Activated CD4-positive, alpha-beta T cell treated with anti-CD3 and anti-CD28 coated beads, Interleukin-2, amount 50 U/mL, for 48 hours (primary cell): ENCODE results near the gene CTSV.
A peak's percentile ranks its signal among the peaks of the same experiment; 100 is the strongest.
"Not testable (repeated sequence)": the region's sequence is repeated elsewhere in the genome, so short reads cannot be mapped to it uniquely, and the experiment has no call there.

ENCODE experiments used
- DNase-seq, 2 experiments: peaks; one replicate each; pipeline ENCODE4 v3.0.0-alpha.2; 2020

Gene CTSV

GRCh38 chr9:97038611-97039513 is at the start of gene CTSV:
Gene CTSV, minus strand, starts transcription at chr9:97039142. Its CDS starts 1,099 bp downstream, at chr9:97038043.
- DNase-seq: peak; percentile 85 to 88

- DNase-seq: not testable (repeated sequence)
These were observed 48.8 kb upstream of the CTSV start for GRCh38 chr9:97087668-97088215.

DNA sequence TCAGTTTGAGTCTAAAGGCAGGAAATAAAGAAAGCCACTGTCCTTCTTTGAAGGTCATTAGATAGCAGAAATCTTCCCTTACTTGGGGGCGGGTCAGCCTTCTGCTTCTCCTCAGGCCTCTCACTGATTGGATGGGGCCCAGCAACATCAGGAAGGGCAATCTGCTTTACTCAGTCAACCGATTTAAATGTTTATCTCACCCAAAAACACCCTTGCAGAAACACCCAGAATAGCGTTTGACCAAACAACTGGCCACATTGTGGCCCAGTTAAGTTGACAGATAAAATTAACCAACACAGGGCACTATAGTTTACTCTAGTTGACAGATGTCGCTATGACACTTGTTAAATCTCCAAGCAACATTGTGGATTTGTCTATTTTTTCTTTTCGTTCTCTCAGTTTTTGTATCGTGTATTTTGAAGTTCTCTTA is 45.6 kb upstream of the CTSV start:
- not testable (repeated sequence) for DNase-seq

GRCh38 chr9:97078362-97078761 is 39.4 kb upstream of the CTSV start:
- DNase-seq: no peak

- no peak for DNase-seq
These were observed 38.7 kb upstream of the CTSV start for GRCh38 chr9:97077452-97078295.

DNA sequence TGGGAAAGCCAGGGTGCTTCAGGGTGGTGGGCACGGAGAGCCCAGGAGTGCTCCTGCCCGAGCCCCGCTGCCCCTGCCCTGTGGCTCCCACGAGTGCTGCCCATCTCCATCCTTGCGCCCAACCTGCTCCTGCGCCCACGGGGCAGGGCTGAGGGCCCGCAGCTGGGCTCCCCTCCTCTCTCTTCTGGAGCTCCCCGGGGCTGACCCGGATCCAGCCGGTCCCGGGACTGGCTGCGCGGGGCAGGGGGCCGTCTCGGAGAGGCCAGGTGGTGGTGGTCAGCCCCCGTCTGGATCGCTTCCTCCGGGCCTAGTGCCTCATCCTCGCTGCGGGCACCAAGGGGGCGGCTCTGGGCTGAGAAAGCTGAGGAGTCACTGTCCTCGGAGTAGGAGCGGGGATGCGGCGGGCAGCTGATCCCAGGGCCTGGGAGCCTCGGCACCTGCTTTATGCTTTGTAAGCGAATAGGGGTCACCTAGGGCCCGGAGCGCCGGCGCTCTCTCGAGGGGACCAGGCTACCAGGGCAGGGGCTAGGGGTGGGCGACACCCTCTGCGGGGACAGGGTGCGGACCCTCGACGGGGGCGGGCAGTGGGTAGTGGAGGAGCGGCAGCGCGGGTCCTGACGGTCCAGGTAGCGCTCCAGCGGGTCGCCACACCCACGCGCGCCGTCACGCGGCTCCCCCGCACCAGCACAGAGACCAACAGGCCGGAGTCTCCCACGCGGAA is 37.9 kb upstream of the CTSV start:
- not testable (repeated sequence) for DNase-seq

DNA sequence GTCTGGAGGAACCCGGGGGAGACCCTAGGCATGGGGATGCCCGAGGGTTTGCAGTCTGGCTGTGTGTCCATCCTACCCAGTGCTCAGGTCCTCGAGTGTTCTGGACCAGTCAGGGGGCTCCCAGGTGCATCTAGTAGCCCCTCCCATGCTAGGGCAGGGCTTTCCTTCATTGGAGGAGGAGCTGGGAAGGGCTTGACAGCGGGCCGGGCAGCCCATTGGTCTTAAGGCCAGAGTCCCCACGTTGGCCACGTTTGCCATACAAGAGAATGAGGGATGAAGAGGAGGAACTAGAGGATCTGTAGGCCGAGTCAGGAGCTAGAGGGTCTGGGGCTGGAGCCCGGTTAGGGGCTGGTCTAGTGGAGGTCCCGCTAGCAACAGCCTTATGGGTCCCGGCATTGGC is 37.3 kb upstream of the CTSV start:
- DNase-seq: no peak

DNA sequence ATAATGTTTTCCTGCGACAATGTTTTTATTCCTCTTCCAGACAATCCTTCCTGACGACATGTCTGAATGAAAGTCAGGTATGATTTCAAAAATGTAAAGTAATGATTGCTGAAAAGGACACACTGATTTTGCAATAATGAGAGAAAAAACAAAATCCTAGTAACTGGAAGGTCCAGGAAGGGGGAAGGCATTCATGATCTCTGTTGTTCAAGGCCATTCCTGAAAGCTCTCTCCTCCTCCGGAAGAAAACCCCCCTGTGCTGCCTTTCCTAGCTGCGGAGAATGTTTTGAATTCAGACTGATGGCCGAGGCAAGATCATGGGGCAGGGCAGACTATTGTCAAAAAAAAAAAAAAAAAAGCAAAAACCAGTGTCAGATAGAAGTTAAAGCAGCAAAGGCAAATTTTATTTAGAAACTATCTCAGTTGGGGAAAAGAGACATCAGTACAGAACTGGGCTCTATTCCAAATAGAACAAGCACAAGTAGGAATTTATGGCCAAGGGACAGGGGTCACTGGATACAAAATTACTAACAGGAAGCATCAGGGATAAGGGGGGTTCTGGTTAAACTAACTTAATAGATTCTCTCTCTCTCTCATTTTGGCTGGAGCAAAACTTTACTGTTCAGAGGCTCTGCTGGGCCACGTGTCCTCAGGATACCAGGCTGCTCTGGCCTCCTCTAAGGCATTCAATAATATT is 36.5 kb upstream of the CTSV start:
- no peak for DNase-seq

- no peak for DNase-seq
These were observed 34.6 kb upstream of the CTSV start for GRCh38 chr9:97073506-97073905.

GRCh38 chr9:97072285-97072776 is 33.4 kb upstream of the CTSV start:
- no peak for DNase-seq

DNA sequence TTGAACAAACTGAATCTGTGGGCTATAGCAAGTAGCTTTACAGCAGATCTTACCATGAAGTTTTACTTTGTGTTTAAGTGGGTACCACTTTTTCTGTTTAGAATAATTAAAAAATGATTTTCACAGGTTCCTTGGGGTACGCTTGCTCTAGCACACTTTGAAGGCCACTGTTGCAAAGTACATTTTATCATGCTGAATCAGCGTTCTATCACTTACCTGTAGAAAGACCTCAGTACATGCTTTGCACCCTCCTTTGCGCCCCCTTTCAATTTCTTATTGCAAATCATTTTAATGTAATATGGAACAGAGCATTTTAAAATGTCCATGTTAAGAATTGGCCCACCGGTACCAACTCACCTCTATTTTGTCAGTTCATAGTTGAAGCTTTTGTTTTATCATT is 31.4 kb upstream of the CTSV start:
- DNase-seq: not testable (repeated sequence)

DNA sequence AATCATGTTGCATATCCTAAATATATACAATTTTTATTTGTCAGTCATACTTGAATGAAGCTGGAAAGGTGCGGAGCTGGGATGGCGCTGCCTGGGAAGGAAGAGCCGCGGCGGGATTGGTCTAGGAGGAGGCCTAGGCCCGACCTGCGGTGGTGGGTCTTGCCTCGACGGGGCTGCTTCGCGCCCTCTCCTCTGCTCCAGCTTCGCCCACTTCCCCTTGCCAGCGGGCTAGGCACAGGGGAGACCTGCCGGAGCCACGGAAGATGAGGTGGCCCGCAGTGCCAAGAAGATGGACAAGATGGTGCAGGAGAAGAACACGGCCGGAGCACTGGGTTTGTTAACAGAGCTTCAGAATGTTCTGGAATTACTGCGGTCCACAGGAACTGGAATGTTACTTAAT is 28.5 kb upstream of the CTSV start:
- DNase-seq: no peak

GRCh38 chr9:97064176-97064575 is 25.2 kb upstream of the CTSV start:
- DNase-seq: no peak

GRCh38 chr9:97060796-97061195 is 21.9 kb upstream of the CTSV start:
- DNase-seq: no peak

- DNase-seq: no peak
These were observed 20.7 kb upstream of the CTSV start for GRCh38 chr9:97059626-97060025.

DNA sequence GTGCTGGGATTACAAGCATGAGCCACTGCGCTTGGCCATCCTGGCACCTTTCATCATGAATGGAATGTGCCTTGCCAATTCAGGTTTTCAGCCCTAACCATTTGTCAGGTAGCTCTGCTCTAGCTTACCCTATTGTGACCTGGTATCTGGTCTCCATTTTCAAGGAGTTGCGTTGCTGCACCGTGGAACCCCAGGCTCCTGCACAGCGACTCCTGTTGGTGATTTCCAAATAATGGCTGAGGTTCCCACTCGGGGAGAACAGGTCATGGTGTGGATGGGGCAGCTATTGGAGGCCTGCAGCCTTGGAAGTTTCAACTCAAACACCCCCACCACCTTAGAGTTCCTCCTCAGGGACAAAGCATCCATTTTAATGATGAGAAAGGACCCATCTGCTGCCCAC is 18.7 kb upstream of the CTSV start:
- DNase-seq: no peak

- DNase-seq: not testable (repeated sequence)
These were observed 16.9 kb upstream of the CTSV start for GRCh38 chr9:97055891-97056290.

- DNase-seq: no peak
These were observed 14.8 kb upstream of the CTSV start for GRCh38 chr9:97053717-97054116.

DNA sequence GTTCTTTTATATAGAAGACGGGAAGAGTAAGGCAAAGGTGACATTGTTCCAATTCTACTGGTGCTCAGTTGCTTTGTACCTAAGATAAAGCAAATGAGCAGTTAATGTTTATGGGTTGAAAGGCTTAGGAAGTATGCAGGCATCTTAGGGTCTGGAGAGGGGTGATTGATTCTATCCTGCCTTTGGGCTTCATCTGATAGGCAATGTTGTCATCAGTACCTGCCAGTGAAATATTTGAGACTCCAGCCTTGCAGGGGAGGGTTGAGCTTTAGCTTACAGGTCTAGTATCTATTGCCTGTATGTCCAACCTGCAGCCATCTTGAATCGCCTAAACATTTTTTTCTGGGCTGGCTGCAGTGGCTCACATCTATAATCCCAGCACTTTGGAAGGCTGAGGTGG is 13.8 kb upstream of the CTSV start:
- DNase-seq: no peak

DNA sequence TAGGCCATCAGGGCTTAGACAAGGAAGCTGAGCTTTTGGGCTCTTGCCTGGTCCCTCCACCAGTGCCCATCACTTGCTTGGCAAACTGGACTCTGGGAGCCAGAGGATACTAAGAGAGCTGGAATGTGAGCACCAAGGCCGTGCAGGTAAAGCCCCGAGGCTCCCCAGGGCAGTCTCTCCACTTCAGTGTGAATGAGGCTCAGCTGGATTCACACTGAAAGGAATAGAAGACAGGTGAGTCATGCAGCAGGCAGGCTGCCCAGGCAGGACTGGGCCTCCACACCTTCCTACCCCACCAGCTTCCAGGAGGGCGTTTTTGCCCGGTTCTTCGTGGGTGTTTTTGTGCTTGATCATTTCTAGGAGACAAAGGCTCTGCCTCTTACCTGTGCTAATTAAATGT is 7.3 kb upstream of the CTSV start:
- DNase-seq: no peak

DNA sequence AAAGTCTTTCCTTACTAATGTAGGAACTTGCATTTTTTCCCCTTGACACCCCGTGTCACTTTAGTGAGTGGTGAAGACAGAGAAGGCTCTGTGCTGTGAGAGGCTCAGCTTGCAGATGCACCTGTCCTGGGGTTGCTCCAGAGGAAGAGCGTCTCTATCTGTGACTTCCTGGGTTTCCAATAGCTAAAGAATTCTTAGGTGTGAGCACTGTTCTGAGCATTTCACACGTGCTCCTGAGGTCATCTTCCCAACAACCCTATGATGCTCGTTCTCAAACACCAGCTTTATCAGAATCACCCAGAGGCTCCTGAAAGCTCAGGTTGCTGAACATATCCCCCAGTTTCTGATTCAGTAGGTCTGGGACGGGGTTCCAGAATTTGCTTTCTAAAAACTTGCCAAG is 6.4 kb upstream of the CTSV start:
- no peak for DNase-seq

DNA sequence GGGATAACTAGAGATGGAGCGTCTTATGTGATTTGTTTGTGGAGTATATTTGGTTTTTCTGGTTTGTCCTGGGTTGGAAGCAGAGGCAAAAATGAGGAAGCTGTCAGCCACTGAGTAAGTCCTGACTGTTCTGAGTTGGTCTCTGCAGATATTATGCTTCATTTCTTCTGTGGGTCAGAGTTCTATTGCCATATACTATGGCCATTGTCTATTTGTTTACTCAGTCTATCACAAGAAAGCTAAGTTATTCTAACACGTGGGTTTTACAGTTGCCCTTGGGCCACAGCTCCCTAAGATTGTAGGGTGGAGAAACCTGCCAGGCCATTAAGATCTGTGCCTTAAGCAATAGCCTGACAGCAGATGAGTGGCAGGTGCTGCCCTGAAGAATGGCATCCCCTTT is 3.0 kb upstream of the CTSV start:
- no peak for DNase-seq
